GM18907 (cell line): ENCODE data around the gene KIDINS220.

Experiments used
- ATAC-seq: cut with Tn5 transposase; IDR thresholded peaks from one replicate; pipeline ENCODE4 v1.9.1; 2021; ENCODE audit warnings: mild to moderate bottlenecking, moderate library complexity; ENCODE audit not compliant: unreplicated experiment

KIDINS220 gene

GRCh38 chr2:8701681-8702379, 135.6 kb downstream of the KIDINS220 start:
- ATAC-seq, result no peak

- ATAC-seq, result no peak
Observed at GRCh38 chr2:8699839-8700238, 137.6 kb downstream of the KIDINS220 start.

- no peak for ATAC-seq
Observed at GRCh38 chr2:8697190-8697589, 140.2 kb downstream of the KIDINS220 start.

- no peak for ATAC-seq
Observed at GRCh38 chr2:8694737-8695136, 142.7 kb downstream of the KIDINS220 start.

GRCh38 chr2:8693157-8693821, 144.1 kb downstream of the KIDINS220 start:
- no peak for ATAC-seq

GRCh38 chr2:8692783-8693156, 144.6 kb downstream of the KIDINS220 start:
- no peak for ATAC-seq

- ATAC-seq, result no peak
Observed at GRCh38 chr2:8691859-8692437, 145.5 kb downstream of the KIDINS220 start.

GRCh38 chr2:8685697-8686358, 151.6 kb downstream of the KIDINS220 start:
- peak; percentile 30 for ATAC-seq

GRCh38 chr2:8684878-8685696, 152.3 kb downstream of the KIDINS220 start:
- peak; percentile 6 for ATAC-seq

- no peak for ATAC-seq
Observed at GRCh38 chr2:8684540-8684877, 152.9 kb downstream of the KIDINS220 start.

GRCh38 chr2:8682719-8683667, 154.4 kb downstream of the KIDINS220 start:
- ATAC-seq, result no peak

- ATAC-seq, result peak; percentile 72
Observed at GRCh38 chr2:8681786-8682692, 155.4 kb downstream of the KIDINS220 start, which contains the start of gene ID2. ID2 (plus strand) TSS chr2:8682056; CDS start chr2:8682166, 110 bp downstream.

- no peak for ATAC-seq
Observed at GRCh38 chr2:8680822-8681760, 156.3 kb downstream of the KIDINS220 start.

GRCh38 chr2:8679827-8680731, 157.3 kb downstream of the KIDINS220 start:
- no peak for ATAC-seq

- no peak for ATAC-seq
Observed at GRCh38 chr2:8679567-8679826, 157.9 kb downstream of the KIDINS220 start.
